HFF-Myc (cell line): ENCODE results near the gene BRAF.
"Not testable (repeated sequence)": the region's sequence is repeated elsewhere in the genome, so short reads cannot be mapped to it uniquely, and the experiment has no call there.

ENCODE experiments used
- DNase-seq: peaks from one replicate; pipeline ENCODE4 v3.0.0-alpha.2; 2011; ENCODE audit warnings: low read depth; ENCODE audit errors: extremely low read depth
- H3K4me3 ChIP-seq: replicated peaks from 2 replicates; pipeline ENCODE4 v1.5.1; 2011; ENCODE audit warnings: low read depth, mild to moderate bottlenecking, control low read depth, low read length
- TF ChIP-seq, protein P1 (sequence below): IDR thresholded peaks from 2 replicates; pipeline ENCODE4 v1.5.1; 2012; ENCODE audit warnings: mild to moderate bottlenecking, low read depth, low read length, control low read depth; ENCODE audit errors: missing control alignments

The BRAF gene

GRCh38 chr7:140683657-140684056 is 241.1 kb downstream of the BRAF start:
- no peak for DNase-seq
- TF ChIP-seq, protein P1, sequence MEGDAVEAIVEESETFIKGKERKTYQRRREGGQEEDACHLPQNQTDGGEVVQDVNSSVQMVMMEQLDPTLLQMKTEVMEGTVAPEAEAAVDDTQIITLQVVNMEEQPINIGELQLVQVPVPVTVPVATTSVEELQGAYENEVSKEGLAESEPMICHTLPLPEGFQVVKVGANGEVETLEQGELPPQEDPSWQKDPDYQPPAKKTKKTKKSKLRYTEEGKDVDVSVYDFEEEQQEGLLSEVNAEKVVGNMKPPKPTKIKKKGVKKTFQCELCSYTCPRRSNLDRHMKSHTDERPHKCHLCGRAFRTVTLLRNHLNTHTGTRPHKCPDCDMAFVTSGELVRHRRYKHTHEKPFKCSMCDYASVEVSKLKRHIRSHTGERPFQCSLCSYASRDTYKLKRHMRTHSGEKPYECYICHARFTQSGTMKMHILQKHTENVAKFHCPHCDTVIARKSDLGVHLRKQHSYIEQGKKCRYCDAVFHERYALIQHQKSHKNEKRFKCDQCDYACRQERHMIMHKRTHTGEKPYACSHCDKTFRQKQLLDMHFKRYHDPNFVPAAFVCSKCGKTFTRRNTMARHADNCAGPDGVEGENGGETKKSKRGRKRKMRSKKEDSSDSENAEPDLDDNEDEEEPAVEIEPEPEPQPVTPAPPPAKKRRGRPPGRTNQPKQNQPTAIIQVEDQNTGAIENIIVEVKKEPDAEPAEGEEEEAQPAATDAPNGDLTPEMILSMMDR, result no peak
- H3K4me3 ChIP-seq, result no peak overlapping the region

DNA sequence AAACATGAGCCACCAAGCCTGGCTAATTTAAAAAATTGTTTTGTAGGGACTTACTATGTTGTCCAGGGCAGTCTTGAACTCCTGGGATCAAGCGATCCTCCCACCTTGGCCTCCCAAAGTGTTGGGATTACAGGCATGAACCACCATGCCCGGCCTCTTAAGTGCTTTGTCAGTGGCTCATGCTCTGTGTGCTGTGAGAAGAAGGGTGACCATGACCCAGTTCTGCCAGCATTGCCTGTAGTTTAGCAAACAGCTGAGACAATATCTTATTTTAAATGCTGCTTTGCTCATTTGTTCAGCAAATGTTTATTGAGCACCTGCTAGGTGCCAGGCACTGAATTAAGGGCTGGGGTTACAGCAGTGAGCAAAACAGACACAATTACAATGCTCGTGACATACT is 243.0 kb downstream of the BRAF start:
- DNase-seq, result no peak
- TF ChIP-seq, protein P1, result no peak
- H3K4me3 ChIP-seq, result no peak overlapping the region

DNA sequence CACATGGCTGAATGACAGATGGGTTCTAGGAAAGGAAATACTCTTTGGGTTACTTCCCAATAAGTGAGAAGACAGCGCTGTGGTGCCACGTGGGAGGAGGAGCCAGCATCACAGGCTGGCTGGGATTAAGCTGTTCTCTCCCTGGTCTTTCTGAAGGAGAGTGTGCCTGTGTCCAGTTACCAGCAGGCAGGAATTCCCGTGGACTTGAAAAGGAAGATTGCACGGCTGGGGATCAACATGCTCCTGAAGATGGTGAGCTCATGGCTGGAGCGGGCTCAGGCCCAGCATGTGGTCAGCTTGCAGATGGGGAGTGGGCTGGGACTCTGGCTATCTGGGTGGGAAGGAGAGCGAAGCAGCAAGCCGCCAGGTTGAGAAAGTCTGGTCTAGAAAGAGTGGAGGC is 243.8 kb downstream of the BRAF start:
- TF ChIP-seq, protein P1, result no peak
- DNase-seq, result no peak
- no peak overlapping the region for H3K4me3 ChIP-seq

DNA sequence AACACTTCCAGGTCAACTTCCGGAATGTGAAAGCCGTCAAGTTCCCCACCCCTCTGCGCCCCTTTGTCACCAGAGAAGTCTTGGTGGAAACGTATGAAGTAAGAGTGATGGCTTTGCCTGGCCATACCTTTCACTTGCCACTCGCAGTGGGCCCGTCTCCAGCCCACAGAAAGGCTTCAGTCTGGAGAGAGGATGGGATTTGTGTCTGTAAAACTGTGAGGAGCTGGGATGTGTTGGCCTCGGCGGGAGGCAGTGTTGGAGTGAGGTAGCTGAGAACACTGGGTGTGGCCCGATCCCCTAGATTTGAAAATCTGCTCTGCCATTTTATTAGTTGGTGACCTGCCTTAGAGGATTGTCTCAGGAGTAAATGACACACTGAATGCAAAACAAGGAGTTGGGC is 245.5 kb downstream of the BRAF start:
- no peak for DNase-seq
- TF ChIP-seq, protein P1, result no peak
- no peak overlapping the region for H3K4me3 ChIP-seq

GRCh38 chr7:140678816-140679130 is 246.0 kb downstream of the BRAF start:
- no peak for DNase-seq
- no peak overlapping the region for H3K4me3 ChIP-seq
- TF ChIP-seq, protein P1, result no peak

DNA sequence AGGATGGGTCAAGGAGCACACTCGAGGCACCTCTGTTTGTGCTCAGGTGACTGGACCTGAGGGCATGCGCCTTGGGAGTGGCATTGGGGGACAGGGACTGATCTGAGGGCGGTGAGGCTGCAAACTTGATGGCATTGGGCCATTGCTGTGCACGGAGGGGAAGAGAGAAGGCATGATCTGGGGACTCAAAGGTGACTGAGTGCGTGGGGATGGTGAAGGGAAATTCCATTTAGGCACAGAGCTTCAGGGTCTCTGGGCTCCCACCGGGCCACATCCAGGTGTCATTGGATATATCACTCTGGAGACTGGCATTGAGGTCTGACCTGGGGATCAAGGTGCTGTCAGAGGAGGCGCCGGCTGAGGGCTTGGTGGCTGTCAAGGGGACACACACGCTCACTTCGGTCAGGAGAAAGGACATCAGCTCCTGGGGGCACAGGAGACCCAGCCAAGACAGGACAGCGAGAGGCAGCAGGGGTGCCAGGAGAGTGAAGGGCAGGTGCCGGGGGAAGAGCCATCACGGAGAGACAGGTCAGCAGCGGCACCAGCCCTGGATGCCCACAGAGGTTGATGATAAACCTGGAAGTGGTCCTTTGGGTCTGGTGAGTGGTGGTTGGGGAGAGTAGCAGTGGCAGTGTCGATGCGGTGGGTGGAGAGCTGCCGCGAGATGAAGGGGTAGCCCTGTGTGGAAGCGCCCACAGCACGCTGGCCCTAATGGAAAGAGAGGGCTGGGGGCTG is 246.5 kb downstream of the BRAF start:
- TF ChIP-seq, protein P1, result no peak
- DNase-seq, result no peak
- no peak overlapping the region for H3K4me3 ChIP-seq

- no peak overlapping the region for H3K4me3 ChIP-seq
- DNase-seq, result no peak
- TF ChIP-seq, protein P1, result no peak
Observed at GRCh38 chr7:140677496-140677895, 247.2 kb downstream of the BRAF start.

- DNase-seq, H3K4me3 ChIP-seq: not testable (repeated sequence)
Observed at GRCh38 chr7:140676956-140677355, 247.8 kb downstream of the BRAF start.
